GM21619 (cell line): ENCODE data around the gene RRH.
"Not testable (repeated sequence)": the region's sequence is repeated elsewhere in the genome, so short reads cannot be mapped to it uniquely, and the experiment has no call there.

Source experiments
- ATAC-seq: cut with Tn5 transposase; IDR thresholded peaks from one replicate; pipeline ENCODE4 v1.9.1; 2021; ENCODE audit not compliant: unreplicated experiment

RRH gene

DNA sequence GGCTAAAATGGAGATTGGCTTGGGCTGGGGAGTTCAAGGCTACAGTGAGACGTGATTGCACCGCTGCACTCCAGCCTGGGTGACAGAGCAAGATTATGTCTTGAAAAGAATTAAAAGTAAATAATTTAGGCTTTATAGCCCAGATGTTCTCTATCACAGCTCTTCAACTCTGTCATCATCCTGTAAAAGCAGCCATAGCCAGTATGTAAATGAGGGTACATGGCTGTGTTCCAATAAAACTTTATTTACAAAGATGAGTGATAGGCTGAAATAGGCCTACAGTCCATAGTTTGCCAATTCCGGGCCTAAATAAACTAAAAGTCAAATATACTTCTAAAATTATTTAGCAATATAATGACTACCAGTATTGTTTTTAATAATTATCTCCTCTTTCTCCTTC is 9.2 kb downstream of the RRH start:
- no peak for ATAC-seq

DNA sequence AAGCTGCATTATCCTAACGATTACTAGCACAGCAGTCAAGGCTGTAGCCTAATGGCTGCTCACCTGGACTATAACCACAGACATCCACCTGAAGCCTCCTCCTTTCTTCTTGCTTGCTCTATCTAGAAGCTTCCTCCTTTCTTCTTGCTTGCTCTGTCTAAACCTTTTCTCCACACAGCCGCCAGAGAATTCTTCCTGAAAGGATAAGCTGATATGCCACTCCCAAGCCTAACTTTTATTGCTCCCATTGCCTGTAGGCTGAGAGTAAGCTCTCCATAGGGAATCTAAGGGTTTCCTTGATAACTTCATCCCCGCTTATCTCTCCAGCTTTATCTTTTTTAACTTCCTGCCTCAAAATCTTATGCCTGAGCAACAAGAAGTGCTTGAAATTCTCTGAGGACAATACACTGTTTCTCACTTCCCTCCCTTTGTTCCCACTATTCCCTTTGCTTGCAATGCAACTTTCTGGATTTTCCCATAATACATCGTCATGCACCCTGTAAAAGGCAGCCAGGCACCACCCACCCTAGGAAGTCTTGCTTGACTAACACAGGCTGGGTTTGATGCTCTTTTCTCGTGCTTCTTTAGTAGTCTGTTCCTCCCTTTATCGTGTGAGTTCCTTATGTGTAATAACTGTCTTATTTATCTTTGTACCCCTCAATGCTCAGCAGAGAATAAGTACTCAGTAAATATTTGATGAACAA is 18.8 kb downstream of the RRH start:
- ATAC-seq: no peak

DNA sequence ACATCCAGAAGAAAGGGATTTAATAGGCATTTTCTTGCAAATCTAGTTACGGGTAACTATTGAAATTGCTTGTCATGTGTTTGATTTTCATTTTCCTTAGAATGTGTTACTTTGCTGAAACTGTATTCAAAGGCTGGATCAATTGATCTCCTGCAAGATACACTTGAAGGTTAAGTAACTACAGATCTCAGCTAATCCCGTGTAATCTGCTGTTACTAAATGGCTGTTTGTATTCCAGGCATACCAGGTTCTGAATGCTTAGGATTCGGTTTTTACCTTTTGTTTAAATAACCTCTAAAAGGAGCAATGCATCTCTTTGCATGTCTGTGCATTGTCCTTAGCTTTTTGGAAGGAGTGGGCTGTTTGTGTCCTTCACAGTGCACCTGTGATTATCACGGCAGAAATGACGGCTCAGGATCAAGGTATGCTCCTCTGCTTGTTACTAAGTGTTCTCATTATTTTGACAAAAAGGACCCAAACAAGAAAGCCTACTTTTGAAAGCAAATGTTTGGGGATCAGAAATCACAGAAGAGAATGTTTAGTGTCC is 20.2 kb downstream of the RRH start, which contains the start of gene LRIT3:
TSS of gene LRIT3 (plus strand) at position 212 of the 547 bp plus-strand sequence. CDS start at position 307, 95 bp downstream.
- ATAC-seq: no peak

DNA sequence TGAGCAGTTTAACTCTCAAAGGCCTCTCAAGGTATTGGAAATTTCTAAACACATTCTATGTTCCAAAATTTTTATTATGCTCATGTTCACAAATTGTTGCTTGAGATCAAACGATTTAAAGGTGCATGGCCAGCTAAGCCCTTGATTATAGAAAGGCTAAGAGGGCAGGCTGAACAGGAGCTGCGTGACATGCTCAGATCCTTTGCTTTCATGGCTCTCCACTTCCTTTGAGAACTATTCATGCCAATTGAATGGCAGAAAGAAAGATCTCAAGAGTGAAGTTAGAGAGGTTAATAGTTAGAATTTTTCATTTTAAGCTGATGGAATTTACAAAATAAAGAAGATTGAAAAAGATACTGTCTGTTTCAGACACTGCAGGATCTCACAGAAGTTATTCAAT is 20.7 kb downstream of the RRH start:
- no peak for ATAC-seq

DNA sequence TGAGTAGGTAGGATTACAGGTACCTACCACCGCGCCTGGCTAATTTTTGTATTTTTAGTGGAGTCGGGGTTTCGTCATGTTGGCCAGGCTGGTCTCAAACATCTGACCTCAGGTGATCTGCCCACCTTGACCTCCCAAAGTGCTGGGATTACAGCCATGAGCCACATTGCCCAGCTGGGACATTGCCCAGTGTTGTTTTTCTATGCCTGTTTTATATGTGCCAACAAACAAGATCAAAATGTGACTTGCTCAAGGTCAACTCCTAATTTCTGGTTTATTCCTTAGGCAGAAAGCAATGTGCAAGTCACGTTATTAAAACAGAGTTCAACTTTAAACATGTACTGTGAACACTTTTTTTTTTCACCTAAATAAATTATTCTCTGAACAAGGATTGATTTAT is 22.8 kb downstream of the RRH start:
- ATAC-seq: no peak

DNA sequence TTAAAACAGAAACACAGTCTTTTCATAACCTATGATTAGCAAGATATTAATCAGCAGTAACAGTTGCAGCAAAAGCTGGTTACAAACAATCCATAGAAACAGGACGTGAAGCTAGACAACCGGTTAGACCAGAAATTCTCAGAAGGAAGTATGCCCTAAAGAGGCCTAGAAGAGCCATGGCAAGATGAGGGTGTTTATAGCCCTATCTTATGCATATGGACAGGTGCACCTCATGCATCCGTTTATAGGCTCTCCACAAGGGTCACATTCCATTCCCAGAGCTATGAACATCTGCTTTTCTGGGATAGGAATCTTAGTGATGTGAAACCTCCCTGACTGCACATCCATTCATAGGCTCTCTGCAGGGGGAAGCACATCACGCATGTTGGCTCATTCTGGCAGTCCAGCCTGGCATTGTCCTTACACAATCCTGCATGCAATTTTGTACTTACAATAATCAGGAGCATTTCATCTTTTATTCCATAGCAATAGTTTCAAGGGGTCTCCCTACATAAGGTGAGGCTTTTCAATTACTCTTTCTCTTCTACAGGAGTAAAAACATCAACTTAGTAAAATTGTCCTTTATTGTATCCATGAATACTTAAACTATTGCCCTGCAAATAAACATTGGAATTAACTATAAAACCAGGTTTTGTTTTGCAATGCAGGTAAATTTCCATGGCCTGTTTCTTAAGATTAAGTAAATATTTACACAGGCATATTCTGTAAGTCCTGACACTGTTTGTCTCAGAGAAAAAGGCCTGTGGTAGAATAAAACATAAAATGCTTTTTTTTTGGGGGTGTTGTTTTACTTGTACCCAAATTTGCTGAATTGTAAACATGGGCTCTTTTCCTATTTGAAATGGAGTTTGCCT is 31.9 kb downstream of the RRH start:
- not testable (repeated sequence) for ATAC-seq

DNA sequence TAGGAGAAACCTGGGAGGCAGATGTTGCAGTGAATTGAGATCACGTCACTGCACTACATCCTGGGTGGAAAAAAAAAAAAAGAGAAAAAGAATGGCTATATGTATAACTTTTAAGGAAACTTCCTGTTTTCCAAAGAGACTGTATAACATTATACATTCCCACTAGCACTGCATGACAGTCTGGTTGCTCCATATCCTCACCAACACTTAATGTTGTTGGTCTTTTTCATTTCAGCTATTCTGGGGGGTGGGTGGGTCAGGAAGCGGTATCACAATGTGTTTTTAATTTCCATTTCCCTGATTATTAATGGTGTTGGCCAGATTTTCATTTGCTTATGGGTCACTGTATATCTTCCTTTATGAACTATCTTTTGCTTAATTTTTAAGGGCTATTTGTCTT is 33.5 kb downstream of the RRH start:
- ATAC-seq: no peak

DNA sequence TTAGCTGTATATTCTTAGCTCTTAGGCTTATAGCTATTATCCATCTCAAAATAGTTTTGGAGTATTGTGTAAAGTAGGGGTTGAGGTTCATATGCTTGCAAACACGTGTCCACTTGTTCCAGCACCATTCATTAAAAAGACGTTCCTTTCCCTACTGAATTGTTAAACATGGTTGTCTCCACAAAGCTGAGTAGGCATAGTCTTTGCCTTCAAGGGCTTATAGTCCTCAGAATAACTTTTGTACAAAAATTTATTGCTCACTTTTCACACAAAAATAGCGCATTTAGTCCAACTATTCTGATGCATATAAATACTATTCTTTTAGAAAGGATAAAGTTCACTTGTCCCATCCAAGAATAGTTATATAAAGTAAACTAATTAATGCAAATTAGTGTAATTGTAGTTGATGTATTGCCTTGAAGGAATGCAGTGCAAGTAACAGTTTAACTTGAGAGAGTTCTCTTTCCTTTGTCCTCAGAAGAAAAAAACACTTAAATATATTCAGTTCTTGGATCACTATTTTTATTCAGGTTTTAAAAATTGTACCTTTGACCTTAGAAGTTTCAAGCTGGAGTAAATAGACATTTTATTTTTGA is 34.2 kb downstream of the RRH start:
- ATAC-seq: no peak

DNA sequence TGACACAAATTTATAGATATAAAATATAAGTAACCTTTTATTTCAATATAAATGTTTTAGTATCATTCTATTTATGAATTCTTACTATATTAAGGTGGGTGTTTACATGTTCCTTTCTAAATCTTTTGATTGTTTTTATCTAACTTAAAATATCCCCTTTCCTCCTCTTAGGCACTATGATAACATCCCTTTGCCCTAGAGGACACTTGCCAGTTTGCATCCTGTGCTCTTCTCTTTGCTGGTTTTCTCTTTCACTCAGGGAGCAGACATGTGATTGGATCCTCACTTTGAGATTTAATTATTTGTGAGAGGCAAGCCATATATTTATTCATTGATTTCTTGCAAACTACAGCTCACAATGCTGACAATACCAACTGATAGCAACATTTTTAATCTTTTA is 36.4 kb downstream of the RRH start:
- no peak for ATAC-seq

DNA sequence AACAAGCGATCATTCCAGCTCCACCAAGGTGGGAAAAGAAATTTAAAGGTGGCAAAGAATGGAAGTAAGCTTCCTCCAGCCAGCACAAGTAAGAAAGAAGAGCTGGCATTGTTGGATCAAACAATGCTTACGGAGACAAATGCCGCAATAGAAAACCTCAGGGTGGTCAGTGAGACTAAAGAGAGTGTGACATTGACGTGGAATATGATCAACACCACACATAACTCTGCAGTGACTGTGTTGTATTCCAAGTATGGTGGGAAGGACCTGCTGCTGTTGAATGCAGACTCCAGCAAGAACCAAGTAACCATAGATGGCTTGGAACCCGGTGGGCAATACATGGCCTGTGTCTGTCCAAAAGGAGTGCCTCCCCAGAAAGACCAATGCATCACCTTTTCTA is 42.3 kb downstream of the RRH start:
- no peak for ATAC-seq

DNA sequence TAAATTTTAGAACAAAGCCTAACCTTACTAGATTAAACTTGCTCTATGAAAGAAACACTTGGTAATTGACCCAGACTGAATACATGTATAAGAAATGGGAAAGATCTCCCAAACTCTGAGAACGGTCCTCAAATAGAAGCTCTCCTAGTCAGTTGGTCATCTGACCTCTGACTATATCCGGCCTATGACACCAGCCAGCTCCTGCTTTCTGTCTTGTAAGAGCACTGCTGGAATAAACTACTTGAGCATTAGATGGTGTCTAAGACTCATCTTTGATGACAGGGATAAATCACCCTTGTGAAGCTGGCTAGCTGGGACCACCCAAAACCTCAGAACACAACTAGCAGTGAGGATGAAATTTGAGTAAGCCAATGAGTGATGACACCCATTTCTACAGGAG is 44.3 kb downstream of the RRH start:
- no peak for ATAC-seq

DNA sequence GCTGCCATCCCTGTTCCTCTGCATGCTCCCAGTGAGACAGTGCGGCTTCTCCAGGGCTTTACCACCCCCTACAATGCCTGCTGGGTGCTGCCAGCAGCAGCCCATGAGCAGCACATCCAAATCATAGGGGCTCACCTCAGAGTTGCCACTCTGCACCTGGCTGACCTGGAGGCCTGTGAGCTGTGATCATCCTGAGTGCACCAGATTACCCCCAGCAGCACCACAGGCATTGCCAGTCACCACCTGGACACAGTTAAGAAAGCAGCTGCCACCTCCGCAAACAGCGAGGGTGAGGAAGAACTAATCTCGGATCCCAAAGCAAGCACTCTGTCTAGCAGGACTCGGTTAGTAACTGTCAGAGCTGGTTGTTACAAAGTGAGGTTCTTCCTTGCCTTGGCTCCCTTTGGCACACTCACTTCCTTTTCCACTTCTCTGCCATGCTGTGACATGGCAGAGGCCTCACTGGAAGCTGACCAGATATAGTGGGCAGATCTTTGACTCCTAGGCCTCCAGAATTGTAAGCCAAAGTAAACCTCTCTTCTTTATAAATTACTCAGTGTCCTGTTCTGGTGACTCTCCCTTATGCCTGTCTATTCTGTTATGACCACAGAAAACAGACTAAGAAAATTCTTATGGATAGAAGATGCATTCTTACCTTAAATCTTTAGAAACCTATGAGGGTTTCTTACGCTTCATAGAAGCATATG is 45.3 kb downstream of the RRH start:
- ATAC-seq: no peak

DNA sequence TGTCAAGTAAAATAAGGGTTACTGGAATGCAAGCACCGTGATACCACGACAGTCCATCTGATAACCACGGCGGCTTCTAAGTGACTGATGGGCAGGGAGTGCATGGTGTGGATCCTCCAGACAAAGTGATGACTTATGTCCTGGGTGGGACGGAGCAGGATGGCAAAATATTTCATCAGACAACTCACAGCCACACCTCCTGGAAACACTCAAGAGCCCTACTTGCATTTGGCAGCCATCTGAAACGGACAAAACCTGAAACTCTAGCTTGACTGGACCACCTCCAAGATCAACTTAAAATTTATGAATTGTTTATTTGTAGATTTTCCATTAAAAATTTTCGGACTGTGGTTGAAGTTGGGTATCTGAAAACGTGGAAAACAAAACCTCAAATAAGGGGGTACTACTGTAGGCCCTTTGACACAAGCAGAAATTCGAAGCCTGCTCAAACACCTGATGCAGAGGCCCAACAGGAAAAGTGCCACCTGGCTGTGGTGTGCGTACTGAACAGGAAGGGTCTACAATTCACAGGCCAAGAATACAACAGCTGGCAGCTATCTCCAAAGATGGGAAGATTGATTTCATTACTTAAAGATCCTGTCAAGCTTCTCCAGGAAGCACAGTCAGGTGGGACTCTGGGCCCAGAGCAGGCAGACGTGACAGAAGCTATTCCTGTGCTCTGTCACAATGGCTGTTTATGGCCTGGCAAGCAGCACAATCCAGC is 46.2 kb downstream of the RRH start:
- ATAC-seq: no peak

DNA sequence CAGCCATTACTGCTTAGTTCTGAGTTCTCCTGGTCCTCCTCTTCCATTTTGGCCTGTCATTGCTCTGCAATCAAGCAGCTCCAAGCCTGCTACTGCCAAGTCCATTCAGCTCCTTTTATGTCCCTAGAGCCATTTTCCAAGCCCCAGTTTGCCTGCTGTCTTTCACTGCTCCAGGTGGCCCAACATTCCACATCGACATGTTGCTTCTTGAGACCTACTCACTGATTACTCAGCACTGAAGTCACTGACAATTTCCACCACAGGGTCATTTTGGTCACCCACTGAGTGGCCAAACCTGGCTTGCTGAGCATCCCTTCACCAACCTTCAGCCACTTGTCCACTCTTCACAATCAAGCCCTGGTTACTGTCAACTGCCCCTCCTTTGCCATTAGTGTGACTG is 47.3 kb downstream of the RRH start:
- no peak for ATAC-seq

DNA sequence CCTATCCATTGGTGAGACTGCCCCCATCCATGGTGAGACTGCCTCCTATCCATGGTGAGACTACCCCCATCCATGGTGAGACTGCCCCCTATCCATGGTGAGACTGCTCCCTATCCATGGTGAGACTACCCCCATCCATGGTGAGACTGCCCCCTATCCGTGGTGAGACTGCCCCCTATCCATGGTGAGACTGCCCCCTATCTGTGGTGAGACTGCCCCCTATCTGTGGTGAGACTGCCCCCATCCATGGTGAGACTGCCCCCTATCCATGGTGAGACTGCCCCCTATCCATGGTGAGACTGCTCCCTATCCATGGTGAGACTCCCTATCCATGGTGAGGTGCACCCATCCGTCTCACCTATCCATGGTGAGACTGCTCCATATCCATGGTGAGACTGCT is 47.8 kb downstream of the RRH start:
- ATAC-seq: not testable (repeated sequence)

DNA sequence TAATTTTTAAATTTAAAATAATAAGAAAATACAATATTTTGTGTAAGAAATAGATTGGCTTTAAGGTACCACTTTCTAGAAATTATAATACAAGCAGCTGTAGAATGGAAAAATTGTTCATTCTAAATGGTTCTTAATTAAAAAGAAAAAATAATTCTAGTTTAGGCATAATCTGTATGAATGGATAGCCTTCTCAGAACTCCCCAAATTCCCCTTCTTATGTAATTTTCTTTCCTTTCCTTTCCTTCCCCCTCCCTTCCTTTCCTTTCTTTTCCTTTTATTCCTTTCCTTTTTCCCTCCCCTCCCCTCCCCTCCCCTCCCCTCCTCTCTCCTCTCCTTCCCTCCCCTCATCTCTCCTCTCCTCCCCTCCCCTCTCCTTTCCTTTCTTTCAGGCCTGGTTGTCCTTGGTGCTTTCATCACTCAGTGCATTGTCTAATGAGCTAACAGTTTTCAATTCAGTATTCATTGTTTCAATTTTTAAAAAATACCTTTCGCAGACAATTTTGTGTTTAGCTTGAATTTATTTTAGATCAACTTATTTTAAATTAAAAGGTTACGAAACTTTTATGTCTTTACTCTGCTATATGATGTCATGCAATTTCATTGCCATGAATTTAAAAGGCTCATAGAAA is 49.0 kb downstream of the RRH start:
- ATAC-seq: no peak

DNA sequence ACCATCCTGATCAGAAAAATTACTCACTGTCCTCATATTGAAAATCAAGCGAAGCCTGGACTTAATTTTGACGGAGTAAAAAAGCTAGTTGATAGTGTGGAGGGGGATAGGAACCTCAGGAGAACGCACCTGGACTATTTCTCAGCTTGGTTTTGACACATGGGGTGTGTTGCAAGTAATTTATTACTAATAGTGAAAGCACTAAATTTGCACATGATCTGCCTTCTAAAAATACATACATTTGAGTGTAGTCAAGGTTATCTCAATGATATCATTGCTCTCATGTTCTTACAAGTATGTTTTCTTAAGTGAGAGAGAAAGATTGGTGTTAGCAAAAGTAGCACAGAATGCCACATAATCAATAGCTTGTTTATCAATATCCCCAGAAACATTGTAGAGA is 49.6 kb downstream of the RRH start:
- ATAC-seq: peak; percentile 85

DNA sequence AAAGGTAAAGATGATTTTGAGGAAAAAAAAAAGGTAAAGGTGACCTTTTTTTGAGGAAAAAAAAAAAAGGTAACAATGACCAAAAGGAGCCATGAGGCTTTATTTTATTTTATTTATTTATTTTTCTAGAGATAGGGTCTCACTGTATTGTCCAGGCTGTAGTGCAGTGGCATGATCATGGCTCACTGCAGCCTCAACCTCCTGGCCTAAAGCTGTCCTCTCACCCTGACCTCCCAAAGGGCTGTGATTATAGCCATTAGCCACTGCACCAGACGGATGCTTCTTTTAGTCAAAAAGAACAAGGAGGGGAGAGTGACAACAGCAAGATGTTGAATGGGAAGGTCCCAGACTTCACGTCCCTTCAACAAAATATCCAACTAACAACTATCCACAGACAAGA is 50.6 kb downstream of the RRH start:
- ATAC-seq: no peak

DNA sequence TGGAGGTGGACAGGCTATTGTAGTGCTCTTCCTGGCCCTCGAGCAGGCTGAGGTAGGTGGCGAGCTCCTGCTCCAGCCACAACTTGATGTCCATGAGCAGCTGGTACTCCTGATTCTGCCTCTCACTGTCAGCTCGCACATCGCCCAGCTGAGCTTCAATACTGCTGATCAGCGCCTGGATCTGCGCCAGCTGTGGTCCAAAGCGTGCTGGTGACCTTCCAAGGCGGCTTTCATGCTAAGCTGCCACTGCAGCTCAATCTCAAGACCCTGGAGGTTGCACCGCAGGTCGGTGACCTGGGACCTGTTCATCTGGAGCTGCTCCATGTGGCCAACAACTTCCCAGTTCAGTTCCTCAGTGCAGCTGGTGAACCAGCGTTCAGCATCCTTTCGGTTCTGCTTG is 51.3 kb downstream of the RRH start:
- ATAC-seq: no peak
